GM12891 (cell line): ENCODE results near the gene EGFL7.
A peak's percentile ranks its signal among the peaks of the same experiment; 100 is the strongest.

Experiments
- DNase-seq: peaks from one replicate; pipeline ENCODE4 v3.0.0; 2011; ENCODE audit warnings: low spot score; ENCODE audit not compliant: insufficient read length
- FAIRE-seq: peaks from 2 replicates; lab custom pipeline; 2011; peaks lifted over from hg19 to GRCh38; lab: Jason Lieb, UNC
- PAX5 ChIP-seq: IDR thresholded peaks from 2 replicates; pipeline ENCODE4 v1.6.1; 2011; ENCODE audit warnings: low read length, moderate library complexity, mild to moderate bottlenecking; ENCODE audit not compliant: insufficient read depth, severe bottlenecking
- POLR2A ChIP-seq: IDR thresholded peaks from 2 replicates; pipeline ENCODE4 v1.6.1; 2011; ENCODE audit warnings: low read depth, low read length, control low read depth
- POLR2AphosphoS5 ChIP-seq: IDR thresholded peaks from 2 replicates; pipeline ENCODE4 v1.6.1; 2011; ENCODE audit warnings: low read depth, low read length, control low read depth
- POU2F2 ChIP-seq: IDR thresholded peaks from 2 replicates; pipeline ENCODE4 v1.6.1; 2011; ENCODE audit warnings: low read depth, mild to moderate bottlenecking, control low read depth, low read length, moderate library complexity
- SPI1 ChIP-seq: IDR thresholded peaks from 2 replicates; pipeline ENCODE4 v1.6.1; 2011; ENCODE audit warnings: low read depth, low read length, control low read depth
- TAF1 ChIP-seq: IDR thresholded peaks from 2 replicates; pipeline ENCODE4 v1.6.1; 2011; ENCODE audit warnings: low read depth, low read length, control low read depth

Gene EGFL7

DNA sequence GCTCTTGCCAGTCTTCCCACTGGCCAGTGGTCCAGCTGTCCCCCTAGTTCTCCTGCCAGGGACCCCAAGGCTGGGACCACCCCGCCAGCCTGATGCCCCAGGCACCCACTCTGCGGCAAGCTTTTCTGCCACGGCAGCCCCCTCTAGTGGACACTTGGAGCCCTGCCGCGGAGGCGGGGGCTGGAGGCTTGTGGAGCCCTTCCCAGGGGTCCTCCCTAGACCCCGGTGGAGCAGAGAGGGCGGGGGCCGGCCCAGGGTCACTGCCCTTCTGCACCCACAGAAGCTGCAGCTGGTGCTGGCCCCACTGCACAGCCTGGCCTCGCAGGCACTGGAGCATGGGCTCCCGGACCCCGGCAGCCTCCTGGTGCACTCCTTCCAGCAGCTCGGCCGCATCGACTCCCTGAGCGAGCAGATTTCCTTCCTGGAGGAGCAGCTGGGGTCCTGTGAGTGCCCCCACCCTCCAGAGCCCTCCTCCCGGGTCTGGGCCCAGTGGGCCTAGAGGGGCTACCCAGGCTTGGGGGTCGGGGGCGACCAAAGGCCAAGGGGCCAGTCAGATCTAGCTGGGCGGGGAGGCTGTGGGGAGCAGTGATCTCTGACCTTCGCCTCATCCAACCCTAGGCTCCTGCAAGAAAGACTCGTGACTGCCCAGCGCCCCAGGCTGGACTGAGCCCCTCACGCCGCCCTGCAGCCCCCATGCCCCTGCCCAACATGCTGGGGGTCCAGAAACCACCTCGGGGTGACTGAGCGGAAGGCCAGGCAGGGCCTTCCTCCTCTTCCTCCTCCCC, 9.1 kb downstream of the EGFL7 start:
- TF ChIP-seq TAF1 (no peak), POU2F2 (no peak), POLR2A (no peak), PAX5 (no peak), SPI1 (no peak), POLR2AphosphoS5 (no peak)
- FAIRE-seq (no peak), DNase-seq (peak; percentile 93)

GRCh38 chr9:136672431-136673087, 9.8 kb downstream of the EGFL7 start:
- TF ChIP-seq POLR2A (no peak), POU2F2 (no peak), TAF1 (no peak), PAX5 (no peak), POLR2AphosphoS5 (no peak), SPI1 (no peak)
- FAIRE-seq (no peak), DNase-seq (no peak)

DNA sequence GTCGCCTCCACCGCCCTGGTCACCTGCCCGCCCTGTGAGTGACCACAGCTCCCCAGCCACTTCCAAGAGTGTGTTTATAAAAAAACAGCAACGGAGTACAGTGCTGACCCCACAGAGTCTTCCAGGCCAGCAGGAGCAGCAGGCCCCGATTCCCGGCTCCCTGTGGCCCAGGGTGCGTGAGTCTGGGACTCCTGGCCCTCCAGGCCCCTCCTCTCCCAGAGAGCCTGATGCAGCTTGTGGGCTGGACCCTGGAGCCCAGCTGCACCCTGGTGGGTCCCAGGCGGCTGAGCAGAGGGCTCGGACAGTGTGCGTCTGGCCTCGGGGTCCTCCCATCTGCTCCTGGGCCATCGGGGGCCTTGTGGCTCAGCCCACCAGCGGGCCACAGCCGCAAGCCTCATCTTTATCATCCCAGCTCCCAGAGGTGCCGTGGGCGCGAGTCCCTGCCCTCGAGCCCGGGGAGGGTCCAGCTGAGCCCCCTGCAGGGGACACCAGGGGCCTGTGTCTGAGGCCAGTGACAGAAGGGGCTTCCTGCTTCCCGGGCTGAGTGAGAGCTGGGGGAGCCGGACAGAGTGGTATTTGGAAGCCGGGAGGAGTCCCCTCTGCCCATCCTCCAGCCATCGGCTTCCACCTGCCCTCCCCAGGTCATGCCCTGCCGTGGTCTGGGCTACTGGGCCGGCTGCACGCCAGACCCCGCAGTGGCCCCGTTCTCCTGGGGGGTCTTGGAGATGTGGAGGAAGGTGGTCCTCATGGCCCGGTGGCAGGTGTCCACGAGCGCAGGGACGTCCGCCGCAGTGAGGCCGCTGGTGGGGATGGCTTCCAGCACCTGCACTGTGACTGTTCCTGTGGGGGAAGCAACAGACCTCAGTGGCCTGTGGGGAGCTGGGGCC, 10.6 kb downstream of the EGFL7 start:
- no peak for DNase-seq
- FAIRE-seq, result no peak
- TF ChIP-seq SPI1, result no peak
- no peak for TF ChIP-seq TAF1
- no peak for TF ChIP-seq POU2F2
- TF ChIP-seq PAX5, result no peak
- TF ChIP-seq POLR2A, result no peak
- no peak for TF ChIP-seq POLR2AphosphoS5

DNA sequence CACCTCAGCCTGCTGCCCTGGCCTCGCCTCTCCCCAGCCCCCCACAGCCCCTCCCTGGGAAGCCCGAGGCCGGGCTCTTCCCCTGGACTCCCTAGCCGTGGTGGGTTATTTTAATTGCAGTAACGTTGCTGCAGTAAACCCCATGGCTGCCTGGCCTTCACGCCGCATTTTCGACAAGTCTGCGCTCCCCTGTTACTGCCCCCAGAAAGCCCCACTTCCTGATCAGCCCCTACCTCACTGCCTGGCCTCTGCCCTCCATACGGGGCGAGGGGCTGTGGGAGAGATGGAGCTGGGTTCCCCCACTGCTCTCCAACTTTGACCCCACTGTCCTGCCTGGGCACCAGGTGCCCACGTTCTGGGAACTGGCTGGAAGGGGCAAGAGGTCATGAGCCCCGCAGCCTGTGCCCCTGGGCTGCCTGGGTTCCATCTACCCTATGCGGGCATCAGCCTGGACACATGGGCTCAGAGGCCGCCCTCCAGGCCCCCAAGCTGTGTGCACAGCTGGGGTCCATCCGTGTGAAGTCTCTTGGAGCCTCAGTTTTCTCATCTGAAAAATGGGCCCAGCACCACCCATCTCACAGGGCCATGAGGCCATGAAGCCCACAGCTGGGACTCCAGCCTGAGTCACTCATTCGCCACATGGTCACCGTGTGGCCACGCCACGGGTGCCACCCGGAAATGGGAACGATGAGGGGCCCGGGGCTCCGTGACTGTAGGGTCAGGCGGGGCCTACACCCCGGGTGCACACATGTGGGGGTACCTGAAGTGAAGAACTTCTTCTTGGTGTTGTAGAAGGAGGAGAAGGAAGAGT, 11.5 kb downstream of the EGFL7 start:
- FAIRE-seq (no peak), DNase-seq (no peak)
- no peak for TF ChIP-seq SPI1
- TF ChIP-seq PAX5, result no peak
- TF ChIP-seq POLR2AphosphoS5, result no peak
- no peak for TF ChIP-seq POU2F2

GRCh38 chr9:136674786-136675349, 12.2 kb downstream of the EGFL7 start:
- DNase-seq (no peak), FAIRE-seq (no peak)
- no peak for TF ChIP-seq POLR2A

DNA sequence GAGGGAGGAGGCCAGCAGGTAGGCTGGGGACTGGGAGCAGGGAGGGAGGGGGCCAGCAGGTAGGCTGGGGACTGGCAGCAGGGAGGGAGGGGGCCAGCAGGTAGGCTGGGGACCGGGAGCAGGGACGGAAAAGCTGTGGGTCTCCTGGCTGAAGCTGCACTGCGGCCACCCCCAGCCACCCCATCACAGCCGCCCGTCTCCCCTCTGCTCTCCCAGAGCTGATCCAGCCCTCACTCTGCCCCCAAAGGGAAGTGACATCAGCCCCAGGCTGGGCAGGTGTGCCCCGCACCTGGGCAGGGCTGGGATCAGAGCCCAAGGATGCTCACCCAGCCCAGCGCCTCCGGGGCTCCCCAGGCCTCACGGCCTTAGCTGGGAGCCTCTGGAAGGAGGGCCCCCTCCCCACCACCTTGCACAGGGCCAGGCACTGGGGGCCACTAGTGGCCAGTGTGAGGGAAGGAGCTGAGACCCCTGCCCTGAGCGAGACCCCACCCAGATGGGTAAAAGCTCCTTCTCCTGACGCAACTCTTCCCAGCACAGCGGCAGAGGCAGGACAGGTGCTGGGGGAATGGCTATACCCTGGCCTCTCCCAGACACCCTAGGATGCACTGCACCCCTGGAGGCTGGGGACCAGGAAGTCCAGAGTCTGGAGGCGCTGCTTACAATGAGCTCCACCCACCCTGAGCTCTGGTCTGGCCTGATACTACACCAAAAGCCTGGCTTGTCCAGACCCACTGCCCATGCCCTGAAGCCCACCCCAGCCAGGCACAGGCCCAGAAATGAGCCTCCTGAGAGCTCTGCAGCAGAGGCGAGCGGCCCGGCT, 13.0 kb downstream of the EGFL7 start:
- no peak for TF ChIP-seq TAF1
- TF ChIP-seq PAX5, result no peak
- TF ChIP-seq POU2F2, result no peak
- no peak for TF ChIP-seq POLR2AphosphoS5
- TF ChIP-seq SPI1, result no peak
- no peak for TF ChIP-seq POLR2A
- DNase-seq, result no peak
- FAIRE-seq, result no peak

DNA sequence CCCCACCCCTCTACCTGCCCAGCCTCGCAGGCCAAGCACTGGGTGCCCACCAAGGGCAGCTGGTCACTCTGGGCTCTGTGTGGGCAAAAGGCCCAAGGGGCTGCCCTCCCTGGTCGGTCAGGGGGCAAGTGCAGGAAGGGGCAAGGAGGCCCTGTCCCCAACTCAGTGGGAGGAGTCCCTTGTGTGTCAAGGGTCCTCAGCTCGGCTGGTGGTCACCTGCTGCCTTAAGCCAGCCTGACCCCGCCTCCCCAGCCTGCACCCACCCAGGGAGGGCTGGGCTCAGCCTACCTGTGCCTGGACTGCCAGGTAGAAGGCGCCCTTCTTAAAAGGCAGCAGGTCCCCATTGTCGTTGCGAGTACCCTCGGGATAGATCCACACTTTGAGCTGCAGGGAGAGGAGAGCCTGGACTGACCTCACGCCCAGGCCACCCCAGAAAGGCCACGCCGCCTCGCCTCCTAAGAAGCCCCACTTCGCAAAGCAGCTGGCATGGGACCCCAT, 13.6 kb downstream of the EGFL7 start:
- no peak for TF ChIP-seq PAX5
- TF ChIP-seq POU2F2, result no peak
- TF ChIP-seq TAF1, result no peak
- no peak for TF ChIP-seq POLR2AphosphoS5
- no peak for TF ChIP-seq SPI1
- FAIRE-seq, result no peak
- DNase-seq, result no peak

GRCh38 chr9:136676920-136677686, 14.4 kb downstream of the EGFL7 start:
- no peak for TF ChIP-seq POLR2AphosphoS5
- no peak for TF ChIP-seq SPI1
- no peak for TF ChIP-seq POU2F2
- no peak for TF ChIP-seq TAF1
- TF ChIP-seq POLR2A, result no peak
- TF ChIP-seq PAX5, result no peak
- FAIRE-seq, result no peak
- DNase-seq, result no peak
